Heart right ventricle (tissue), 16 donors: Measurements from ENCODE around the gene MTA2. TPM values are rescaled to one million over a fixed set of nuclear protein-coding genes. Genes with fewer than 3 reads are reported as not detected.
"Not testable (repeated sequence)": the region's sequence is repeated elsewhere in the genome, so short reads cannot be mapped to it uniquely, and the experiment has no call there.

Source experiments
- ATAC-seq, 8 donors: fragments of 200-7000 bp; cut with Tn5 transposase; one replicate each; pipeline ENCODE4 v1.9.1; 2020; ENCODE audit warnings: mild to moderate bottlenecking in 8 of 8, moderate library complexity in 8 of 8, moderate number of reproducible peaks in 1 of 8
- DNase-seq, 2 donors: peaks; one replicate each; pipeline ENCODE4 v3.0.0-alpha.2; 2020
- H3K27ac ChIP-seq, 10 donors: fragments of 200-600 bp; sonication (generic) in 2 of 10; one replicate each; pipeline versions ENCODE4 v1.5.0 to v1.8.0; 2020 to 2022; ENCODE audit warnings: mild to moderate bottlenecking in 3 of 10
- H3K27me3 ChIP-seq, 7 donors: fragments of 200-600 bp; one replicate each; pipeline ENCODE4 v1.8.0; 2021 to 2022; ENCODE audit warnings: mild to moderate bottlenecking in 2 of 7
- H3K36me3 ChIP-seq, 9 donors: fragments of 200-600 bp; sonication (generic) in 1 of 9; one replicate each; pipeline versions ENCODE4 v1.5.0 to v1.8.0; 2020 to 2022; ENCODE audit warnings: mild to moderate bottlenecking in 2 of 9
- H3K4me1 ChIP-seq, 9 donors: fragments of 200-600 bp; sonication (generic) in 1 of 9; one replicate each; pipeline versions ENCODE4 v1.5.0 to v1.8.0; 2020 to 2022; ENCODE audit warnings: mild to moderate bottlenecking in 4 of 9
- H3K4me3 ChIP-seq, 10 donors: fragments of 200-600 bp; sonication (generic) in 2 of 10; one replicate each; pipeline versions ENCODE4 v1.5.0 to v1.8.0; 2020 to 2022; ENCODE audit warnings: mild to moderate bottlenecking in 7 of 10, moderate library complexity in 2 of 10
- H3K9me3 ChIP-seq, 11 donors: fragments of 200-600 bp in 10 of 11; sonication (generic) in 2 of 11; one replicate each; pipeline versions ENCODE4 v1.5.0 to v1.8.0; 2013 to 2022; ENCODE audit warnings: mild to moderate bottlenecking in 2 of 11, control low read depth in 1 of 11, moderate library complexity in 1 of 11
- CTCF ChIP-seq, 9 donors: fragments of 200-600 bp; sonication (generic) in 2 of 9; IDR thresholded peaks; one replicate each; pipeline versions ENCODE4 v1.5.0 to v1.8.0; 2021 to 2022; ENCODE audit warnings: antibody characterized with exemption in 9 of 9, mild to moderate bottlenecking in 5 of 9, moderate library complexity in 1 of 9
- WGBS, 2 donors: extraction: QIAGEN DNeasy Blood & Tissue Kit; methylation state at CpG; one replicate each; pipeline ENCODE4 v1.1.7; 2013; ENCODE audit warnings: inconsistent platforms in 1 of 2; 5-methylcytosine and 5-hydroxymethylcytosine counted together
- intact Hi-C, 10 donors: fragments of 100-400 bp; cut with DNase I; formaldehyde crosslinking; loops; one replicate each; pipeline versions ENCODE4 v1.11.1 to v1.14.2; 2022
- polyA plus RNA-seq, 2 donors: library from polyadenylated mRNA; stranded (reverse); fragments of 200-250 nt; gene quantifications; one replicate each; pipeline ENCODE4 v1.2.3, GENCODE V29; 2013
- total RNA-seq, 10 donors: library from RNA; stranded (reverse); fragmentation: NEBNext Ultra II Directional in 3 of 10; extraction: Animal tissue kit (Norgen Biotek cat#: 25700) in 3 of 10; gene quantifications; one replicate each; pipeline versions ENCODE4 v1.2.1 to v1.2.4, GENCODE V29; 2021 to 2023
- donor health status: Arrhythmogenic right ventricular cardiomyopathy.
- donor health status: ischemic (EF 13 %, LVEDD 7.1; RV severe dilation, severe dysfunction).
- donor health status: healthy with polysubstance abuse.
- donor health status: DM: no; HTN: yes; CAD: no.
- donor health status: DM: no; HTN: no; CAD: no.
- donor health status: ischemic (EF 25% LVEDD 6.9; RV normal size, moderate dysfunction).
- donor health status: ischemic (EF 25% LVEDD 5.7; RV mildly dilated, moderate dysfunction).
- donor health status: healthy.
- donor health status: DM: yes; HTN: yes; CAD: no.
- donor health status: Ischemic cardiomyopathy.
- donor health status: ischemic (EF 35%, LVEDD 5.7; RV mildly dilated, moderate dysfunction).
- donor health status: nonischemic (EF 11% LVEDD 7.7; RV severe dilation, severe dysfunction).
- donor health status: DM: yes; HTN: yes; CAD: no.
- donor health status: PGD.
- donor health status: ischemic (EF 29% LVEDD 5.4; RV normal size, mild dysfunction).
- donor health status: nonischemic (EF 23%, LVEDD 6.1; RV moderate dilation, normal function).

MTA2 gene
- total and polyA plus RNA-seq, 12 donors = 22.1 to 45.3 (median 29.8) TPM

- Histone ChIP-seq H3K36me3 (peaks cover 0 to 27% (median 10%) of the 10 kb centered on the region in 9 donors), H3K4me3 (no peak overlapping the region), H3K27me3 (no peaks in the 10 kb centered on the region), H3K4me1 (peaks cover 34 to 86% (median 78%) of the 10 kb centered on the region in 9 donors), H3K9me3 (no peaks in the 10 kb centered on the region), H3K27ac (peak overlapping the region; percentile 76 to 98 (median 92))
- WGBS, 2 donors = 77 to 80% methylated on average over 7 of the region's 7 CpGs
- intact Hi-C loops = loop anchor here in 1 of 10 donors (5.0 kb wide), 1 partner anchor 57 kb away; no protein-coding TSS in a partner anchor
- DNase-seq (no peak), ATAC-seq (no peak)
- no peak for TF ChIP-seq CTCF (IDR thresholded peaks at IDR 0.05)
These were observed 47.1 kb downstream of the MTA2 start for GRCh38 chr11:62554387-62555167.

GRCh38 chr11:62553839-62554361, 47.8 kb downstream of the MTA2 start:
- 80 to 87% methylated on average over 8 of the region's 8 CpGs for WGBS, 2 donors
- peaks cover 0 to 20% (median 3%) of the 10 kb centered on the region in 9 donors for H3K36me3 ChIP-seq
- TF ChIP-seq CTCF (IDR thresholded peaks at IDR 0.05) = no peak
- no peaks in the 10 kb centered on the region for H3K9me3 ChIP-seq
- H3K4me3 ChIP-seq = peak overlapping the region in 2 of 10 donors; percentile 25 to 29
- no peak for DNase-seq
- peaks cover 35 to 89% (median 83%) of the 10 kb centered on the region in 9 donors for H3K4me1 ChIP-seq
- H3K27me3 ChIP-seq = no peaks in the 10 kb centered on the region
- no peak for ATAC-seq
- peak overlapping the region; percentile 76 to 98 (median 92) for H3K27ac ChIP-seq
- intact Hi-C loops = no loop called here

- peak overlapping the region in 8 of 10 donors; percentile 0 to 29 (median 24) for H3K4me3 ChIP-seq
- no peaks in the 10 kb centered on the region for H3K27me3 ChIP-seq
- ATAC-seq = peak; percentile 76 to 85 (median 84)
- peak overlapping the region; percentile 76 to 98 (median 92) for H3K27ac ChIP-seq
- H3K9me3 ChIP-seq = no peaks in the 10 kb centered on the region
- peaks cover 38 to 96% (median 86%) of the 10 kb centered on the region in 9 donors for H3K4me1 ChIP-seq
- peak; percentile 79 to 85 for DNase-seq
- intact Hi-C loops = no loop called here
- WGBS, 2 donors = 7 to 10% methylated on average over 15 of the region's 15 CpGs
- H3K36me3 ChIP-seq = peaks cover 0 to 14% (median 0%) of the 10 kb centered on the region in 9 donors
- TF ChIP-seq CTCF (IDR thresholded peaks at IDR 0.05) = no peak
These were observed 48.4 kb downstream of the MTA2 start for GRCh38 chr11:62553080-62553838.

GRCh38 chr11:62552485-62553079, 49.1 kb downstream of the MTA2 start:
- H3K36me3 ChIP-seq = peaks cover 0 to 8% (median 0%) of the 10 kb centered on the region in 9 donors
- intact Hi-C loops = no loop called here
- no peak for DNase-seq
- peak overlapping the region in 8 of 10 donors; percentile 0 to 29 (median 24) for H3K4me3 ChIP-seq
- 30 to 36% methylated on average over 4 of the region's 4 CpGs for WGBS, 2 donors
- peaks cover 38 to 100% (median 88%) of the 10 kb centered on the region in 9 donors for H3K4me1 ChIP-seq
- ATAC-seq = no peak
- H3K27me3 ChIP-seq = no peaks in the 10 kb centered on the region
- TF ChIP-seq CTCF (IDR thresholded peaks at IDR 0.05) = no peak
- H3K9me3 ChIP-seq = no peaks in the 10 kb centered on the region
- peak overlapping the region; percentile 76 to 98 (median 92) for H3K27ac ChIP-seq

- peak overlapping the region in 1 of 10 donors; percentile 16 for H3K27ac ChIP-seq
- WGBS, 2 donors = 97 to 98% methylated on average over 2 of the region's 2 CpGs
- H3K27me3 ChIP-seq, H3K9me3 ChIP-seq, DNase-seq, ATAC-seq, intact Hi-C loops, H3K4me3 ChIP-seq, H3K36me3 ChIP-seq: not testable (repeated sequence)
- peaks cover 26 to 86% (median 77%) of the 10 kb centered on the region in 9 donors for H3K4me1 ChIP-seq
These were observed 51.2 kb downstream of the MTA2 start for GRCh38 chr11:62550478-62550877.
